Chondrocyte (in vitro differentiated cells): ENCODE results near the gene MBNL1. TPM values are rescaled to one million over a fixed set of nuclear protein-coding genes. Genes with fewer than 3 reads are reported as not detected.
"Not testable (repeated sequence)": the region's sequence is repeated elsewhere in the genome, so short reads cannot be mapped to it uniquely, and the experiment has no call there.

ENCODE experiments used
- DNase-seq: peaks from one replicate; pipeline ENCODE4 v3.0.0; 2021; ENCODE audit warnings: mixed read lengths, low spot score
- H3K27ac Mint-ChIP-seq: one replicate; pipeline ENCODE4 v1.8.0; 2021; ENCODE audit warnings: mild to moderate bottlenecking, moderate library complexity, mixed read lengths; ENCODE audit not compliant: unreplicated experiment
- H3K27me3 Mint-ChIP-seq: 2 replicates; pipeline ENCODE4 v1.8.0; 2021; ENCODE audit warnings: low read depth, mixed read lengths
- H3K36me3 Mint-ChIP-seq: 2 replicates; pipeline ENCODE4 v1.8.0; 2021; ENCODE audit warnings: low read depth, mixed read lengths
- H3K4me1 Mint-ChIP-seq: 2 replicates; pipeline ENCODE4 v1.8.0; 2021; ENCODE audit warnings: low read depth, mild to moderate bottlenecking, mixed read lengths
- H3K4me3 Mint-ChIP-seq: one replicate; pipeline ENCODE4 v1.8.0; 2021; ENCODE audit warnings: mild to moderate bottlenecking, moderate library complexity, mixed read lengths; ENCODE audit not compliant: unreplicated experiment
- H3K9me3 Mint-ChIP-seq: 2 replicates; pipeline ENCODE4 v1.8.0; 2021; ENCODE audit warnings: low read depth, mixed read lengths
- CTCF ChIP-seq: fragments of 200-600 bp; sonication (generic); IDR thresholded peaks from 2 replicates; pipeline ENCODE4 v1.5.0; 2021; ENCODE audit warnings: antibody characterized with exemption, mild to moderate bottlenecking, moderate library complexity
- total RNA-seq: library from RNA; stranded (reverse); gene quantifications from 3 replicates; pipeline ENCODE4 v1.2.1, GENCODE V29; 2021

The MBNL1 gene
- total RNA-seq, 1 donor from 2014 or later: 166 TPM

- H3K4me1 Mint-ChIP-seq: no peaks in the 10 kb centered on the region
- no peak for TF ChIP-seq CTCF
- H3K4me3 Mint-ChIP-seq: no peak overlapping the region
- peaks cover 9% of the 10 kb centered on the region for H3K9me3 Mint-ChIP-seq
- no peak for DNase-seq
- H3K27ac Mint-ChIP-seq: peak overlapping the region; percentile 2
- H3K27me3 Mint-ChIP-seq: no peaks in the 10 kb centered on the region
- H3K36me3 Mint-ChIP-seq: peaks cover 46% of the 10 kb centered on the region
Measured at GRCh38 chr3:152421162-152421561, 152.4 kb downstream of the MBNL1 start.

GRCh38 chr3:152426393-152426792 lies 157.7 kb downstream of the MBNL1 start:
- Mint-ChIP-seq H3K9me3 (peaks cover 9% of the 10 kb centered on the region), H3K27me3 (no peaks in the 10 kb centered on the region), H3K27ac (no peak overlapping the region), H3K4me3 (no peak overlapping the region), H3K4me1 (peaks cover 20% of the 10 kb centered on the region), H3K36me3 (peaks cover 22% of the 10 kb centered on the region)
- no peak for DNase-seq
- no peak for TF ChIP-seq CTCF

GRCh38 chr3:152428577-152428976 lies 159.8 kb downstream of the MBNL1 start:
- H3K9me3 Mint-ChIP-seq: no peaks in the 10 kb centered on the region
- no peak for TF ChIP-seq CTCF
- H3K27me3 Mint-ChIP-seq: no peaks in the 10 kb centered on the region
- no peak overlapping the region for H3K4me3 Mint-ChIP-seq
- DNase-seq: no peak
- H3K36me3 Mint-ChIP-seq: peaks cover 5% of the 10 kb centered on the region
- H3K4me1 Mint-ChIP-seq: peaks cover 20% of the 10 kb centered on the region
- H3K27ac Mint-ChIP-seq: no peak overlapping the region

GRCh38 chr3:152430223-152431002 lies 161.7 kb downstream of the MBNL1 start:
- no peaks in the 10 kb centered on the region for H3K27me3 Mint-ChIP-seq
- peaks cover 20% of the 10 kb centered on the region for H3K4me1 Mint-ChIP-seq
- H3K4me3 Mint-ChIP-seq: no peak overlapping the region
- peak overlapping the region; percentile 43 for H3K27ac Mint-ChIP-seq
- TF ChIP-seq CTCF: no peak
- peaks cover 13% of the 10 kb centered on the region for H3K36me3 Mint-ChIP-seq
- peaks cover 13% of the 10 kb centered on the region for H3K9me3 Mint-ChIP-seq
- no peak for DNase-seq

- H3K4me3 Mint-ChIP-seq: no peak overlapping the region
- no peak overlapping the region for H3K27ac Mint-ChIP-seq
- peaks cover 13% of the 10 kb centered on the region for H3K36me3 Mint-ChIP-seq
- no peak for DNase-seq
- peaks cover 30% of the 10 kb centered on the region for H3K4me1 Mint-ChIP-seq
- no peaks in the 10 kb centered on the region for H3K27me3 Mint-ChIP-seq
- peaks cover 13% of the 10 kb centered on the region for H3K9me3 Mint-ChIP-seq
- no peak for TF ChIP-seq CTCF
Measured at GRCh38 chr3:152434142-152434541, 165.4 kb downstream of the MBNL1 start.

- not testable (repeated sequence) for DNase-seq, H3K4me3 Mint-ChIP-seq, H3K27me3 Mint-ChIP-seq
- Mint-ChIP-seq H3K36me3 (peaks cover 13% of the 10 kb centered on the region), H3K9me3 (peaks cover 13% of the 10 kb centered on the region), H3K4me1 (peaks cover 33% of the 10 kb centered on the region), H3K27ac (peak overlapping the region; percentile 3)
Measured at GRCh38 chr3:152435210-152435609, 166.5 kb downstream of the MBNL1 start.
